Liver (tissue), 9 donors: ENCODE data around the gene KDM6A. TPM values are rescaled to one million over a fixed set of nuclear protein-coding genes. Genes with fewer than 3 reads are reported as not detected.
"Not testable (repeated sequence)": the region's sequence is repeated elsewhere in the genome, so short reads cannot be mapped to it uniquely, and the experiment has no call there.

Experiments used
- DNase-seq: peaks from one replicate; pipeline ENCODE4 v3.0.0-alpha.2; 2017; ENCODE audit warnings: low spot score
- H3K27ac ChIP-seq, 2 donors: one replicate each; pipeline ENCODE4 v1.7.0; 2013; ENCODE audit warnings: inconsistent platforms in 2 of 2, low read length in 2 of 2, control low read depth in 1 of 2, low read depth in 1 of 2, mild to moderate bottlenecking in 1 of 2
- H3K27me3 ChIP-seq, 4 donors: one replicate each; pipeline versions ENCODE4 v1.6.1 to v1.7.0; 2013; ENCODE audit warnings: low read length in 3 of 4, inconsistent platforms in 1 of 4, mild to moderate bottlenecking in 1 of 4, moderate library complexity in 1 of 4; ENCODE audit not compliant: control insufficient read depth in 4 of 4, insufficient read depth in 4 of 4
- H3K36me3 ChIP-seq, 4 donors: one replicate each; pipeline versions ENCODE4 v1.6.1 to v1.7.0; 2013; ENCODE audit warnings: low read length in 3 of 4, mild to moderate bottlenecking in 3 of 4, low read depth in 1 of 4, moderate library complexity in 1 of 4; ENCODE audit not compliant: control insufficient read depth in 4 of 4, insufficient read depth in 3 of 4
- H3K4me1 ChIP-seq, 4 donors: one replicate each; pipeline versions ENCODE4 v1.6.1 to v1.7.0; 2013; ENCODE audit warnings: low read length in 3 of 4, mild to moderate bottlenecking in 3 of 4, moderate library complexity in 1 of 4; ENCODE audit not compliant: control insufficient read depth in 4 of 4, insufficient read depth in 4 of 4
- H3K4me3 ChIP-seq, 3 donors: one replicate each; pipeline versions ENCODE4 v1.6.1 to v1.7.0; 2013; ENCODE audit warnings: low read length in 3 of 3, control low read depth in 1 of 3, low read depth in 1 of 3, mild to moderate bottlenecking in 1 of 3
- H3K9ac ChIP-seq, 2 donors: one replicate each; pipeline ENCODE4 v1.7.0; 2013; ENCODE audit warnings: low read length in 2 of 2, mild to moderate bottlenecking in 2 of 2, moderate library complexity in 2 of 2, control low read depth in 1 of 2, low read depth in 1 of 2
- H3K9me3 ChIP-seq, 4 donors: one replicate each; pipeline versions ENCODE4 v1.6.1 to v1.7.0; 2013; ENCODE audit warnings: low read length in 3 of 4; ENCODE audit not compliant: control insufficient read depth in 4 of 4
- EGR1 ChIP-seq, 2 donors: IDR thresholded peaks; 2 replicates each; pipeline ENCODE4 v1.6.1; 2016 to 2018; ENCODE audit warnings: antibody characterized with exemption in 2 of 2, low read depth in 2 of 2
- FOXA1 ChIP-seq: IDR thresholded peaks from 2 replicates; pipeline ENCODE4 v1.6.1; 2016; ENCODE audit warnings: antibody characterized with exemption
- FOXA2 ChIP-seq: IDR thresholded peaks from 2 replicates; pipeline ENCODE4 v1.6.1; 2016; ENCODE audit warnings: antibody characterized with exemption
- GABPA ChIP-seq, 2 donors: IDR thresholded peaks in 1 of 2; conservative IDR thresholded peaks in 1 of 2; 2 replicates each; pipeline ENCODE4 v1.6.1; 2016; ENCODE audit warnings: antibody characterized with exemption in 2 of 2, mild to moderate bottlenecking in 1 of 2, moderate library complexity in 1 of 2
- HNF4A ChIP-seq, 2 donors: conservative IDR thresholded peaks; 2 replicates each; pipeline ENCODE4 v1.6.1; 2016; ENCODE audit warnings: antibody characterized with exemption in 2 of 2, mild to moderate bottlenecking in 2 of 2
- HNF4G ChIP-seq: IDR thresholded peaks from 2 replicates; pipeline ENCODE4 v1.6.1; 2016; ENCODE audit warnings: antibody characterized with exemption
- JUND ChIP-seq, 2 donors: IDR thresholded peaks; 2 replicates each; pipeline ENCODE4 v1.6.1; 2016; ENCODE audit warnings: antibody characterized with exemption in 2 of 2
- MAX ChIP-seq: IDR thresholded peaks from 2 replicates; pipeline ENCODE4 v1.6.1; 2016; ENCODE audit warnings: antibody characterized with exemption
- NR2F2 ChIP-seq: IDR thresholded peaks from 2 replicates; pipeline ENCODE4 v1.6.1; 2016; ENCODE audit warnings: antibody characterized with exemption
- RAD21 ChIP-seq, 2 donors: IDR thresholded peaks; 2 replicates each; pipeline ENCODE4 v1.6.1; 2016; ENCODE audit warnings: antibody characterized with exemption in 2 of 2, mild to moderate bottlenecking in 2 of 2
- REST ChIP-seq: IDR thresholded peaks from 2 replicates; pipeline ENCODE4 v1.6.1; 2016; ENCODE audit warnings: antibody characterized with exemption, mild to moderate bottlenecking
- RXRA ChIP-seq, 2 donors: IDR thresholded peaks; 2 replicates each; pipeline ENCODE4 v1.6.1; 2017 to 2018; ENCODE audit warnings: antibody characterized with exemption in 2 of 2, mild to moderate bottlenecking in 1 of 2
- SP1 ChIP-seq: IDR thresholded peaks from 2 replicates; pipeline ENCODE4 v1.6.1; 2018; ENCODE audit warnings: antibody characterized with exemption, mild to moderate bottlenecking
- TAF1 ChIP-seq: conservative IDR thresholded peaks from 2 replicates; pipeline ENCODE4 v1.6.1; 2016; ENCODE audit warnings: antibody characterized with exemption, mild to moderate bottlenecking
- YY1 ChIP-seq: IDR thresholded peaks from 2 replicates; pipeline ENCODE4 v1.6.1; 2016; ENCODE audit warnings: antibody characterized with exemption, mild to moderate bottlenecking
- ZBTB33 ChIP-seq: IDR thresholded peaks from 2 replicates; pipeline ENCODE4 v1.6.1; 2016; ENCODE audit warnings: antibody characterized with exemption
- WGBS: extraction: QIAGEN DNeasy Blood & Tissue Kit; methylation state at CpG from one replicate; pipeline ENCODE4 v1.1.7; 2013; 5-methylcytosine and 5-hydroxymethylcytosine counted together
- polyA plus RNA-seq, 2 donors: library from polyadenylated mRNA; stranded (reverse) in 1 of 2; unstranded in 1 of 2; fragments of 200-250 nt in 1 of 2; fragments of >200 nt in 1 of 2; fragmentation: Nextera tagmentation in 1 of 2; extraction: Ambion mirVana in 1 of 2; gene quantifications; one replicate each; pipeline versions ENCODE4 v1.2.1 to v1.2.3, GENCODE V29; 2013 to 2015
- total RNA-seq, 2 donors: library from RNA; depleted of rRNA; stranded (reverse); fragments of >200 nt; gene quantifications; one replicate each; pipeline ENCODE4 v1.2.3, GENCODE V29; 2014
- TF ChIP-seq, protein P1 (sequence below): fragments of 150-350 bp; IDR thresholded peaks from 2 replicates; pipeline ENCODE4 v1.5.1; 2017; ENCODE audit warnings: improper control_type of control experiment, low read depth, low read length; ENCODE audit not compliant: missing input control
- TF ChIP-seq, protein P2 (sequence below): IDR thresholded peaks from 2 replicates; pipeline ENCODE4 v1.6.1; 2016; ENCODE audit warnings: antibody characterized with exemption
- donor health status: healthy.
- donor health status: healthy.
- donor health status: healthy.
- donor health status: healthy.
- donor health status: healthy.

Gene KDM6A
- 10 to 100 TPM; 30.0 to 30.2 TPM for total RNA-seq
- 1 to 10 TPM; 5.3 to 6.5 TPM for polyA plus RNA-seq

GRCh38 chrX:44872821-44873414 lies at the start of gene KDM6A:
KDM6A (plus strand) TSS chrX:44873188; CDS start chrX:44873552, 364 bp downstream.
- H3K36me3 ChIP-seq, result no peaks in the 10 kb centered on the region
- H3K4me1 ChIP-seq, result peaks cover 0 to 26% (median 17%) of the 10 kb centered on the region in 4 donors
- DNase-seq, result peak; percentile 96
- no peak for TF ChIP-seq EGR1 (IDR thresholded peaks at IDR 0.05; ENCODE audit: low read depth in 2 of 2)
- TF ChIP-seq, protein P1, sequence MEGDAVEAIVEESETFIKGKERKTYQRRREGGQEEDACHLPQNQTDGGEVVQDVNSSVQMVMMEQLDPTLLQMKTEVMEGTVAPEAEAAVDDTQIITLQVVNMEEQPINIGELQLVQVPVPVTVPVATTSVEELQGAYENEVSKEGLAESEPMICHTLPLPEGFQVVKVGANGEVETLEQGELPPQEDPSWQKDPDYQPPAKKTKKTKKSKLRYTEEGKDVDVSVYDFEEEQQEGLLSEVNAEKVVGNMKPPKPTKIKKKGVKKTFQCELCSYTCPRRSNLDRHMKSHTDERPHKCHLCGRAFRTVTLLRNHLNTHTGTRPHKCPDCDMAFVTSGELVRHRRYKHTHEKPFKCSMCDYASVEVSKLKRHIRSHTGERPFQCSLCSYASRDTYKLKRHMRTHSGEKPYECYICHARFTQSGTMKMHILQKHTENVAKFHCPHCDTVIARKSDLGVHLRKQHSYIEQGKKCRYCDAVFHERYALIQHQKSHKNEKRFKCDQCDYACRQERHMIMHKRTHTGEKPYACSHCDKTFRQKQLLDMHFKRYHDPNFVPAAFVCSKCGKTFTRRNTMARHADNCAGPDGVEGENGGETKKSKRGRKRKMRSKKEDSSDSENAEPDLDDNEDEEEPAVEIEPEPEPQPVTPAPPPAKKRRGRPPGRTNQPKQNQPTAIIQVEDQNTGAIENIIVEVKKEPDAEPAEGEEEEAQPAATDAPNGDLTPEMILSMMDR, result no peak
- peak; percentile 86 for TF ChIP-seq SP1
- TF ChIP-seq NR2F2, result no peak
- TF ChIP-seq HNF4G, result no peak
- TF ChIP-seq FOXA2, result peak; percentile 76
- TF ChIP-seq MAX, result no peak
- TF ChIP-seq YY1, result peak; percentile 23
- TF ChIP-seq HNF4A (conservative IDR thresholded peaks at IDR 0.05), result peak in 1 of 2 donors; percentile 41
- TF ChIP-seq REST, result peak; percentile 38
- TF ChIP-seq GABPA (IDR thresholded peaks at IDR 0.05 in 1 of 2, conservative IDR thresholded peaks at IDR 0.05 in 1 of 2), result peak in 1 of 2 donors; percentile 47
- TF ChIP-seq ZBTB33, result peak; percentile 28
- TF ChIP-seq JUND (IDR thresholded peaks at IDR 0.05), result no peak
- TF ChIP-seq FOXA1, result peak; percentile 60
- peak in 1 of 2 donors; percentile 47 for TF ChIP-seq RAD21 (IDR thresholded peaks at IDR 0.05)
- TF ChIP-seq, protein P2, sequence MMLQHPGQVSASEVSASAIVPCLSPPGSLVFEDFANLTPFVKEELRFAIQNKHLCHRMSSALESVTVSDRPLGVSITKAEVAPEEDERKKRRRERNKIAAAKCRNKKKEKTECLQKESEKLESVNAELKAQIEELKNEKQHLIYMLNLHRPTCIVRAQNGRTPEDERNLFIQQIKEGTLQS, result no peak
- TF ChIP-seq TAF1, result peak; percentile 57
- peak; percentile 11 to 32 for TF ChIP-seq RXRA (IDR thresholded peaks at IDR 0.05)
- peak within 1 kb of the TSS; percentile 100 for H3K27ac ChIP-seq
- H3K27me3 ChIP-seq, result no peaks in the 10 kb centered on the region
- H3K9me3 ChIP-seq, result no peaks in the 10 kb centered on the region
- H3K9ac ChIP-seq, result peak within 1 kb of the TSS; percentile 48 to 93
- peak within 1 kb of the TSS; percentile 84 to 95 (median 90) for H3K4me3 ChIP-seq
- WGBS, result under 1% methylated on average over 61 of the region's 61 CpGs

DNA sequence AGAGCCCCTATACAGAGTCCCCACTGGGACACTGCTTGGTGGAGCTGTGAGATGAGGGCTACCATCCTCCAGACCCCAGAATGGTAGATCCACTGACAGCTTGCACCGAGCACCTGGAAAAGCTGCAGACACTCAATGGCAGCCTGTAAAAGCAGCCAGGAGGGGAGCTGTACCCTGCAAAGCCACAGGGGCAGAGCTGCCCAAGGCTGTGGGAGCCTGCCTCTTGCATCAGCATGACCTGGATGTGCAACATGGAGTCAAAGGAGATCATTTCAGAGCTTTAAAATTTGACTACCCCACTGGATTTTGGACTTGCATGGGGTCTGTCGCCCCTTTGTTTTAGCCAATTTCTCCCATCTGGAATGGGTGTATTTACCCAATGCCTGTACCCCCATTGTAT lies 49.8 kb upstream of the KDM6A start:
- H3K9me3 ChIP-seq, H3K4me1 ChIP-seq, H3K27me3 ChIP-seq, H3K27ac ChIP-seq, DNase-seq, H3K4me3 ChIP-seq, H3K36me3 ChIP-seq, H3K9ac ChIP-seq: not testable (repeated sequence)
- WGBS, result 56% methylated on average over 2 of the region's 2 CpGs
